LoVo (cell line): ENCODE data around the gene RHEBL1.

ENCODE experiments used
- DNase-seq: peaks from one replicate; pipeline ENCODE4 v3.0.0-alpha.2; 2016; ENCODE audit warnings: low spot score

RHEBL1 gene

GRCh38 chr12:49037111-49037946 lies 32.5 kb downstream of the RHEBL1 start:
- no peak for DNase-seq

- no peak for DNase-seq
Measured at GRCh38 chr12:49036029-49036428, 33.8 kb downstream of the RHEBL1 start.

DNA sequence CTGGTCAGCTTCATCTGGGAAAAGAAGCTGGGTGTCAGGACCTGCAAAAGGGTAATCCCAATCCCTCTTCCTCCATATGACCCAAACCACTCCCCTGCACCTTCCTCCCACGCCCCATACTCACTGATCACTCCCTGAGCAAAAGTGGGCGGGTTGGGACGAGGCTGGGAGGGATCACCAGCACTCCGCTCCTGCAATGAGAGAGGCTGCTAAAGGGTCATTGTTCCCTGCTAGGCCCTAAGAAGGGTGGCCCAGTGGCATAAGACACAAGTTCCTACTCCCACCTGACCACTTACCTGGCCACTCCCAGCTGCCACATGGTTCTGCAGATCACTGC lies 35.5 kb downstream of the RHEBL1 start:
- DNase-seq = no peak

DNA sequence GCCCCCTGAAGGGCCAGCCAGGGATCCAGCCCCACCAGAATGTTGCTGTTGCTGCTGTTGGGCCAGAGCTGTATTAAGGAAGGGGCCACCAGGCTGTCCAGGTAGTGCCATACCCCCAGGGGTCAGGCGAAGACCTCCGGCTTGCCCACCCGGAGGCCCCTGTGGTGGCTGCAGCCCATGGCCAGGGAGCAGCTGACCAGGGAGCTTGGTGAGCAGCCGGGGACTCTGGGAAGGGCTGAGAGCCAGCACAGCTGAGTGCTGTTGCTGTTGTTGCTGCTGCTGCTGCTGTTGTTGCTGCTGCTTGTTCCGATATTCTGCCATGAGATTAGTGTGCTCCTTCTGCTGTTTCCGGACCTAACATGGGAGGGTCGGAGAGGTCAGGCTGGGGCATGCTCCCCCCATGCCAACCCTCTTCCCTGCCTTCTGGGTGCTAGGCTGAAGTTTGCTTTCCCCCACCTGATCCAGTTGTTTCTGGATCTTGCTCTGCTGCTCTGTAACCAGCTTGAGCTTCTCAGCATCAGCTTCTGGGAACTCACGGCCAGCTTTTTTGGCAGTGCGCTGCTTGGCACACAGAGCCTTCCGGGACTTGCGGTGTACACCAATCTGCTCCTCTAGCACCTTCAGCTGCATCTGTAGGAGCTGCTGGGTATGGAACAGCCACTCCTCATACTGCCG lies 36.0 kb downstream of the RHEBL1 start:
- no peak for DNase-seq

DNA sequence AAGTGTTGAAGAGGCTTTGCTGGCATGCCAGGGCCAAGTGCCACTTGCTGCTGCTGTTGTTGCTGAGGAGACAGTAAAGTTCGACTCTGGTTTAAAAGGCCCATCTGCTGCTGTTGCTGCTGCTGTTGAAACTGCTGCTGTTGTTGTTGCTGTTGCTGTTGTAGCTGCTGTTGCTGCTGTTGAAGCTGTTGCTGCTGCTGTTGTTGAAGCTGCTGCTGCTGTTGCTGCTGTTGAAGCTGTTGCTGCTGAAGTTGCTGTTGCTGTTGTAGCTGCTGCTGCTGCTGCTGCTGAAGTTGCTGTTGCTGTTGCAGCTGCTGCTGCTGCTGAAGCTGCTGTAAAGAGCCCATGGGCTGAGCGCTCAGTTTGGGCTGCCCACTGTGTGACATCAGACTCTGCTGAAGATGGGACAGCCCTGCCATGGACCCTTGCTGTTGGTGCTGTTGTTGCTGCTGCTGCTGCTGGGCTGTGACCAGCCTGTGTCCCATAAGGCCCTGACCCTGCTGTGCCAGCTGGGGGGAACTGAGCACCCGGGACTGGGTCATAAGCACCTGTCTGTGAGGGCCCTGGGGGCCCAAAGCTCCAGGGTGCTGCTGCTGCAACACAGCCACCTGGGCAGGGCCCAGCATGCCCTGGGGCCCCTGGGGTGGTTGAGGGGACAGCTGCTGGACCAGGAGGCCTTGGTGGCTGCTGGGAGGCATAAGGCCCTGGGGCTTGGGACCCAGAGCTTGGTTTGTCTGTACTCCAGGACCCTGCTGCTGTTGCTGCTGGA lies 36.9 kb downstream of the RHEBL1 start:
- DNase-seq = no peak

DNA sequence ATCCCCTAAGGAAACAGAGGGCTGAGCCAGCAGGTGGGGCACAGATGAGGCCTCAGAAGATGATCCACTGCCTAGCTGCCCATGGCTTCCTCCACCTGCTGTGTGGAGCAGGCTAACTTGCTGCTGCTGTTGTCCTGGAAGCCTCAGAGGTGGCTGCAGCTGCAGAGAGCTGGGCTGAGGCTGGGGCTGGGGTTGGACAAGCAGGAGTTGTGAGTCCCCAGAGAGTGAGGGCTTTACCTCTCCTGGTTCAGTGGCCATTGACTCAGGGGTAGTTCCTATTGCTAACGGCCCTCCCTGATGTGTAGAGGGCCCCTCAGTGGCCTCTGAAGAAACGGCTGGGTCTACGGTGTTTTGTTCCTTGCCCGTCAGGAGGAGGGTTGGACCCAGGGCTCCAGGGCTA lies 37.5 kb downstream of the RHEBL1 start:
- DNase-seq = no peak

DNA sequence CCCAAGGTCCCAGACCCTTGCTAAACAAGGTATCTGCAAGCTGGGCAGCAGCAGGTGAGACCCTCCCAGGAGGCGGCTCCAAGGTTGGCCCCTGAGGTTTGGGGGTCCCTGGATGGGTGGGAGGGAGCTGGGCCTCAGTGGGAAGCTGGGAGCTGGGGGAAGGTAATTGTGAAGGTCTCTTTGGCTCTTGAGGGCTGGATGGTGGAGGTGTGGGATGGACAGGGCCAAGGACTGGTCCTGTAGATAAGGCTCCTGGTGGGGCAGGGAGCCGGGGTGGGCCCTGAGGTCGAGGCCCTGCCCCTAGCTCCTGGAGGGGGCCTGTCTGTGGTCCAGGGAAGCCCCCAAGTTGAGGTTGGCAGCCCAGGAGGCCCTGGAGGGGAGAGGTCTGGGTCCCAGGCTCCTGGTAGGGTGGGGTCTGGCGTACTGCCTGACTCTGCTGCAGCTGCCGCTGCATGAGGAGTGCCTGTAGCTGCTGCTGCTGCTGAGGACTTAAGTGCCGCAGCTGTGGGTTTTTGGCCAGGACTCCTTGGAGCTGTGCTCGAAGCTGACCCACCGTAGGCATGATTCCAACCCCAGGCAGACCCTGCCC lies 38.1 kb downstream of the RHEBL1 start:
- no peak for DNase-seq

- no peak for DNase-seq
Measured at GRCh38 chr12:49030714-49031572, 38.8 kb downstream of the RHEBL1 start.

- no peak for DNase-seq
Measured at GRCh38 chr12:49030119-49030518, 39.7 kb downstream of the RHEBL1 start.

- no peak for DNase-seq
Measured at GRCh38 chr12:49028666-49029275, 41.0 kb downstream of the RHEBL1 start.

DNA sequence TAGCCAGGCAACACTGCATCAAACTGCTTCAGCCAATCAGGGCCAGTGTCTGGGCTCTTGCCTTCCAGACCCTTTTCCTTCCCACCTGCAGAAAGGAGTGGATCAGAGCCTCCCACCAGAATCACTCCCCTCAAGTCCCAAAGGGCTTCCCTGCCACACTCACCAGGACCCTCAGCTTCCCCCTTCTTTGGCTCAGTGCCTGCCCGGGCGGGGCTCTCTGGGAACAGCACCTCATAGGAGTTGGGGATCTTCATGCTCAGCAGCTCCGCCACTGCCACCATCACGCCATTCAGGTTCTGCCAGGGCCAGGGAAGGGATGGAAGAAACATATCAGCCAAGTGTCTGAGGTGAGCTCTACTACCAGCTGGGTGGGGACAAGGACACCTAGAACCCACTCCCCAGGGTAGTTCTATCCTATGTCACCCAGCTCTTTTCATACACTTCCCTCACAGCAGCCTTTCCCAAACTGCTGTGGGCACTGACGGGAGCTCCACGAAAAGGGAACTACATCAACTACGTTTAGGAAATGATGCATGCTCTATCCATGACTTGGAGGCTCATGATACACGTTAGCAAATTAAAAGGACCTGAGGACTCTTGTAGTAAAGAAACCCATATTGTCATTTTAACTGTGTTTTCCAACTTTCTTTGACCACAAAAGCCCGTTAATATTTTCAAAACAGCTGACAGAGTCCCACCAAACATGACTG lies 41.8 kb downstream of the RHEBL1 start:
- no peak for DNase-seq

DNA sequence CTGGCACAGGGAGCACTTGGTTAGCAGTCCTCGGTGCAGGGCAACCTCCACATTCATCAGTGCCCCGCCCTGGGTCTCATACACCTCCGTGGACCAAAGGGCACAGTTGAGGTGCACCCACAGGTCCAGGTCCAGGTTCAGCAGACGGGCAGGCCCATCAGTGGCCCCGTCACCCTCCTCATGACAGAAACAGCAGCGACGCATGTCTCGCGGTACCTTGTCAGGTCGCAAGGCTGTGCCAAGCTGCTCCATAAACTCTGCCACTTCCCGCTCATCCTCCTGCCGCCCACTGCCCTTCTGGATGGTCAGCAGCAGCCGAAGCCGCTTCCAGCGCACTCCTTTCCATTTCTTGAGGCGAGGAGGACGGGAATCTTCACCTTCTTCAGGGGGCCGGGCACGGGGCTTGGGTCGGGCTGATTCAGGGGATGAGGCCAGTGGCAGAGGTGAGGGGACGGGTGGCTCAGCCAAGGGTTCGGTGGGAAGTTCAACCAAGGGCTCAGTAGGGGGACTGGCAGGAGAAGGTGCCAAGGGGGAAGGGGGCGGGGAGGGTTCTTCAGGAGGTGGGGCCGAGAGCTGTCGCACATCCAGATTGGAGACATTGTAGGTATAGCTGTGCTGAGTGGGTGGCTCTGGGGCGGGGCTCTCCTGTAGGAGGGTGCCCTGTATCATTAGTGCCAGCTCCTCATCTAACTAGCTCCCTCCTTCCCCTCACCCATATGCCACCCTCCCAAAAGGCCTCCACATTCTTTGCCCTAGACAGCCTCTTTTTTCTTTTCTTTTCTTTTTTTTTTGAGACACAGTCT lies 42.9 kb downstream of the RHEBL1 start:
- DNase-seq = no peak

GRCh38 chr12:49026101-49026500 lies 43.7 kb downstream of the RHEBL1 start:
- DNase-seq = no peak

DNA sequence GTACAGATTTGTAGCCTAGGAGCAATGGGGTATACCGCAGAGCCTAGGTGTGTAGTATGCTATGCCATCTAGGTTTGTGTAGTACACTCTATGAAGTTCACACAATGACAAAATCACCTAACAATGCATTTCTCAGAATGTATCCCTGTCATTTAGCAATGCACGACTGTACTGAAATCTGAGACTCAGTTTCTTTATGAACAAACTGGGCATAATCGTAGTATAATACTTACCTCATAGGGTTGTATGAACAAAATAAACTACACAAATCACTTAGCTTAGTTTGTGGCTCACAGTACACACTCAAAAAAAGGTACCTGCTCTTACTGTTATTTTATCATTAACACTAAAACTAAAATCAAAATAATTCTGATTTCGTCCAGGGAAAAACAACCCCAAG lies 44.3 kb downstream of the RHEBL1 start:
- no peak for DNase-seq

DNA sequence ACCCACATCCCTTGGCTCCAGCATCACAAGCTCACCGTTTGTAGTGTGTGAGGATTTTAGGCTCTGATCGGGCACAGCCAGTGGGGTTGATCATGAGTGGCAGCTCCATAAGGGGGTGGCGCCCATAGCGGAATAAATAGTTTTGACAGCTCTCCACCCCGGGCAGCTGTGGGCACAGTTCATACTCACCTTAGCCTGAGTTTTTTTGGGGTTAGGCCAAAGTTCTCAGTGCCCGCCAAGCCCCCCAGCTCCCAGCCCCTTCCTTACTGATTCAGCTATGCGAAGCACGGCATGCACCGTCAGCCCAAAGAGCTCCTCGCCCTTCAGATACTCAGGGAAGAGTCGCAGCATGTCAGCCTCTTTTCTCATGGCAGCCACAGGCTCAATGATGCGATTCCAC lies 45.2 kb downstream of the RHEBL1 start:
- DNase-seq = no peak

DNA sequence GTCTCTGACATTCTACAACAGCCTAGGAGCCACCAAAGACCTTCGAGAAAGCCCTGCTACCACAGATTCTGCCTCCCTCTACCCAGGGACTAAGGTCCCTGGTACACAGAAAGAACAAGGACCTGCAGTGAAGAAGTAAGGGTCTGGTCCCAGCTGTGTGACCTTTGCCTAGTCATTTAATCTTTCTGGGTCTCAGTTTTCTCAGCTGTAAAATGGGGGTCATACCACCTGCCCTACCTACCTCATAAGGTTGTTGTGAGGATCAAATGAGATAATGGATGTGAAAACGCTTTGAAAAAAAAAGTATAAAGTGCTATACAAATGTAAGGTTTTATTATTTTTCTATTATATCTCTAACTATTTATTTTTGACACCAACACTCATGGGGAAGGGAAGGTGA lies 46.0 kb downstream of the RHEBL1 start:
- no peak for DNase-seq

- DNase-seq = no peak
Measured at GRCh38 chr12:49022558-49023178, 47.1 kb downstream of the RHEBL1 start.

- no peak for DNase-seq
Measured at GRCh38 chr12:49021292-49021915, 48.4 kb downstream of the RHEBL1 start.

- DNase-seq = no peak
Measured at GRCh38 chr12:49020441-49020840, 49.3 kb downstream of the RHEBL1 start.
